ENCODE data around the gene PKD1L1. TPM values are rescaled to one million over a fixed set of nuclear protein-coding genes. Genes with fewer than 3 reads are reported as not detected.

Gene PKD1L1
- total and polyA plus RNA-seq, 2 donors (not counting 1 experiment from before 2014, with no cell fraction given) = 0.59 to 0.70 TPM

DNA sequence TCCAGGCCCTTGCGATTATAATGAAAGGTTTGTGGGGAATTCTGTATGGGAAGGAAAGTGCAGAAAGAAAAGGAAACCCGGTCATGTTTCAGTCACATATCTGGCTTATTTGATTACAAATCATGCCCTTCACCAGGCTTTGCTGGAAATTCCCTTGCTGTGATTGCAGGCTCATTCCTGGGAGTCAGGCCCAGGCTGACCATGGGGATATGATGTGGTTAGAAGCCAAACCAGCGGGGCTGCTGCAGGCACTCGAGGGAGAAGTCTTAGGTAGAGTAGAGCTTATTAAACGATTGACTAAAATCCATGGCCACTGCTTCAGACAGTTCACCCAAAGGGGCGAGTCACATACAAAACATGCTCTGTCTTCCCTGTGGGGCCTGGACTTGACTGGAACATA lies 16.2 kb downstream of the PKD1L1 start:
- Mint-ChIP-seq H3K4me3 (no peak overlapping the region), H3K27ac (no peak overlapping the region), H3K4me1 (peaks cover 34% of the 10 kb centered on the region), H3K9me3 (ENCODE audit: insufficient read depth) (no peaks in the 10 kb centered on the region), H3K27me3 (peaks cover 7% of the 10 kb centered on the region)
- Histone ChIP-seq H3K36me3 (replicated peaks in 1 of 2; ENCODE audit: control extremely low read depth in 1 of 2, control insufficient read depth in 1 of 2, extremely low read depth in 1 of 2, insufficient read depth in 2 of 2, low read length in 1 of 2) (no peaks in the 10 kb centered on the region), H3K4me1 (ENCODE audit: control insufficient read depth in 2 of 2, insufficient read depth in 2 of 2, low read length in 2 of 2) (peaks cover 21 to 24% of the 10 kb centered on the region in 2 donors), H3K9me3 (ENCODE audit: control extremely low read depth in 1 of 3, control insufficient read depth in 2 of 3, insufficient read depth in 1 of 3, low read length in 2 of 3) (no peaks in the 10 kb centered on the region), H3K79me2 (ENCODE audit: control insufficient read depth, insufficient read depth, low read length) (no peaks in the 10 kb centered on the region), H4K20me1 (ENCODE audit: control insufficient read depth, insufficient read depth, low read length, poor library complexity, severe bottlenecking) (no peaks in the 10 kb centered on the region), H3K27me3 (replicated peaks in 1 of 4; ENCODE audit: control extremely low read depth in 1 of 4, control insufficient read depth in 3 of 4, insufficient read depth in 4 of 4, low read length in 3 of 4) (no peaks in the 10 kb centered on the region), H3K27ac (ENCODE audit: low read length in 2 of 2) (no peak overlapping the region), H3K4me2 (replicated peaks; ENCODE audit: low read depth, low read length, poor library complexity, severe bottlenecking) (no peak overlapping the region), H2AFZ (ENCODE audit: insufficient read depth, low read depth, low read length, poor library complexity, severe bottlenecking) (no peak overlapping the region), H3K9ac (ENCODE audit: low read length) (no peak overlapping the region), H3K4me3 (ENCODE audit: control extremely low read depth in 1 of 5, extremely low read depth in 1 of 5, insufficient read depth in 1 of 5, low read depth in 2 of 5, low read length in 4 of 5) (no peak overlapping the region)
- ChIA-PET CTCF (interaction anchor here (1.4 kb wide), 1 partner anchor 111 kb away, joined by 3 read pairs; no protein-coding TSS in a partner anchor), POLR2A (no interaction called here)
- WGBS (ENCODE audit: insufficient coverage) = 70% methylated on average over 5 of the region's 6 CpGs
- ATAC-seq (ENCODE audit: low read depth) (no peak), DNase-seq (no peak)
- TF ChIP-seq EZH2 (IDR thresholded peaks at IDR 0.05; ENCODE audit: borderline replicate concordance, insufficient read depth, low read depth, low read length, poor library complexity, severe bottlenecking) (no peak), CTCF (IDR thresholded peaks at IDR 0.05) (no peak)
- intact Hi-C loops (cut with micrococcal nuclease) = loop anchor here (10.0 kb wide), 1 partner anchor 447 kb away; no protein-coding TSS in a partner anchor

DNA sequence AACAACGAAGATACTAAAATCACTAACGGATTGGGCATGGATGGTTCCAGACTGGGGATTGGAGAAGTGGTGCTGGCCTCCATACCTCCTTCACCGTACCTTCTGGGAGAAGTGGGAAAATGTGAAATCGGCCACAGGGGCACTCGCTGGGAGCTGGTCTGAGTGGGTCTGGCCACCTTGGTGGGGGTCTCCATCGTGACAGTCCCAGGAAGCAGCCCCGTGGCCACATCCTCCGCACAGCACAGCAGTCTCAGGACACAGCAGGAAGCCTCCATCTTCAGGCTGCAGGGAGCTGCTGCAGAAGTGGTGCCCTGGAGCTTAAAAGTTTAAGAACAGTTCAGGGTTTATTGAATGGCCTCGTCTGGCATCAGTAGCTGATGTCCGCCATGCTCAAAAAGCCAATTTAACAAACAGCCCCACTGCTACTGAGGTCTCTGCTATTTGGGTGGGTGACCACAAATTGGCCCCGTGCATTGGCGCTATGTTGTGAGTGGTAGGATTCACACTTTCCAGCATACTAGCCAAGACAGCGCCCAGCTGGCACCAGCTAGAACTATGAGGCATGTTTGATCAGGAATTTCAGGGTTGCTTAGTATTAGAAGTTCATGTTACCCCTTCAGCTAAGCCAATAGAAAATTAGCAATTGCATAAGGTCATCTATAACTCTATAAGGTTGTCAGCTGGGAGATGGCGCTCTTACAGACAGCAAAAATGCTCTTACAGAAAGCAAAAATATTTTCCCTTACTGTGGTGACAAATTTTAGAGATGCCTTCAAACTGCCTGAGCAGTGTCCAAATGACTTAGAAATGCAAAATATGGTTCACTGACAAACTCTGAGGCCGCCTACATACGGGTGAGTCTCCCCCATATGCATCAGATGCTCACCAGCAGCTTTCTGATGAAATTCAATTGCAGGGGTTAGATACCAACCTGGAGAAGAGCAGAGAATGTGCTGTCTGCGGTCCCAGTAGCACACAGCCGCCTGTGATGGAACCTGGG lies 17.0 kb downstream of the PKD1L1 start:
- no peaks in the 10 kb centered on the region for H3K27me3 ChIP-seq (replicated peaks in 1 of 4; ENCODE audit: control extremely low read depth in 1 of 4, control insufficient read depth in 3 of 4, insufficient read depth in 4 of 4, low read length in 3 of 4)
- Mint-ChIP-seq H3K27ac (no peak overlapping the region), H3K9me3 (ENCODE audit: insufficient read depth) (no peaks in the 10 kb centered on the region), H3K27me3 (peaks cover 7% of the 10 kb centered on the region), H3K4me3 (no peak overlapping the region), H3K4me1 (peaks cover 29% of the 10 kb centered on the region)
- intact Hi-C loops (cut with micrococcal nuclease) = loop anchor here (10.0 kb wide), 1 partner anchor 447 kb away; no protein-coding TSS in a partner anchor
- DNase-seq (no peak), ATAC-seq (ENCODE audit: low read depth) (no peak)
- TF ChIP-seq CTCF (IDR thresholded peaks at IDR 0.05) = no peak
- no peak for TF ChIP-seq EZH2 (IDR thresholded peaks at IDR 0.05; ENCODE audit: borderline replicate concordance, insufficient read depth, low read depth, low read length, poor library complexity, severe bottlenecking)
- ChIA-PET POLR2A (no interaction called here), CTCF (interaction anchor here (1.2 to 1.4 kb wide), 2 partner anchors 111 to 665 kb away, joined by 3 to 4 read pairs; no protein-coding TSS in a partner anchor)
- H3K4me2 ChIP-seq (replicated peaks; ENCODE audit: low read depth, low read length, poor library complexity, severe bottlenecking) = no peak overlapping the region
- 89% methylated on average over 14 of the region's 18 CpGs for WGBS (ENCODE audit: insufficient coverage)
- H3K36me3 ChIP-seq (replicated peaks in 1 of 2; ENCODE audit: control extremely low read depth in 1 of 2, control insufficient read depth in 1 of 2, extremely low read depth in 1 of 2, insufficient read depth in 2 of 2, low read length in 1 of 2) = no peaks in the 10 kb centered on the region
- no peaks in the 10 kb centered on the region for H3K79me2 ChIP-seq (ENCODE audit: control insufficient read depth, insufficient read depth, low read length)
- no peaks in the 10 kb centered on the region for H4K20me1 ChIP-seq (ENCODE audit: control insufficient read depth, insufficient read depth, low read length, poor library complexity, severe bottlenecking)
- no peaks in the 10 kb centered on the region for H3K9me3 ChIP-seq (ENCODE audit: control extremely low read depth in 1 of 3, control insufficient read depth in 2 of 3, insufficient read depth in 1 of 3, low read length in 2 of 3)
- no peak overlapping the region for H2AFZ ChIP-seq (ENCODE audit: insufficient read depth, low read depth, low read length, poor library complexity, severe bottlenecking)
- H3K4me3 ChIP-seq (ENCODE audit: control extremely low read depth in 1 of 5, extremely low read depth in 1 of 5, insufficient read depth in 1 of 5, low read depth in 2 of 5, low read length in 4 of 5) = no peak overlapping the region
- no peak overlapping the region for H3K27ac ChIP-seq (ENCODE audit: low read length in 2 of 2)
- no peak overlapping the region for H3K9ac ChIP-seq (ENCODE audit: low read length)
- peaks cover 14 to 17% of the 10 kb centered on the region in 2 donors for H3K4me1 ChIP-seq (ENCODE audit: control insufficient read depth in 2 of 2, insufficient read depth in 2 of 2, low read length in 2 of 2)

Data from B cell (primary cell).